ENCODE results near the gene KCNN3.

KCNN3 gene

DNA sequence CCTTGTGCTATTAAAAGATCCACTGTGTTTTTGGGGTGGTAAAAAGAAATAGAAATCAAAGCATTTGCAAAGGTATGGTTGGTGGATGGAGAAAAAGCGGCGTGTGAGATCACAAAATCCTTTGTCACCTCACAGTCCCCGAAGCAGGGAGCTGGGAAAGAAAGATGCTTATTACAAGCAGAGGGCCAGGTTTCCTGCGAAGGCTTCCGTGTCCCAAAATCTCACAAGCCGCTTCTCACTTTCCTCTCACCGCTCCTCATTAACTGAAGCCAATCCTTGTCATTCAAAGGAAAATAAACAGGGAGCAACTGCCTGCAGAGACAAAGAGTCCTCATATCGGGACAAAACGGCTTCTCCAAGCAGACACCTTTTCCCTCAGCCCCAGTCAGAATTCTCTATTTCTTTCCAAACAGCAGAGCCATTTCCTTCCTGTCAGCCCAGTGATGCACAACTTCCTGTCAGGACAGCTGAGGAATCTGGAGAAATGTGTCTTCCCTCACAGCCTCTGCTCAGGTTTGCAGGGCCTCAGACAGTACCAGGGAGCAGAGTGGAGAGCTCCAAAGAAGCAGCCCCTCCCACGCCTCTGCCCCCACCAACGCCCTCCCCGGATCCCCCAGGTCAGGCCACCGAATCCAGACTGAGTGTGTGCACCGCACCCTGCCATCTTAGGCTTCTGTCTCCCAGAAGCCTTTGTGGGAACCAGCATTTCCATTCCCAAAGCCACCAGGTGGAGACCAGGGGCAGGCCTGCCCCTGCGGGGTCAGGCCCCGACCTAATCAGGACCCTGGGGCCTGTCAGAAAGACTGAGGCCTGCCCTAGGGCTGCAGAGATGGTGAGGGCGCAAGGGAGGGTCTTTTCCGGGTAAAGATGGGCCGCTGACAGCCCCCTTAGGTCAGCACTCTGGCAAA lies 29.6 kb downstream of the KCNN3 start:
- no peak for DNase-seq

DNA sequence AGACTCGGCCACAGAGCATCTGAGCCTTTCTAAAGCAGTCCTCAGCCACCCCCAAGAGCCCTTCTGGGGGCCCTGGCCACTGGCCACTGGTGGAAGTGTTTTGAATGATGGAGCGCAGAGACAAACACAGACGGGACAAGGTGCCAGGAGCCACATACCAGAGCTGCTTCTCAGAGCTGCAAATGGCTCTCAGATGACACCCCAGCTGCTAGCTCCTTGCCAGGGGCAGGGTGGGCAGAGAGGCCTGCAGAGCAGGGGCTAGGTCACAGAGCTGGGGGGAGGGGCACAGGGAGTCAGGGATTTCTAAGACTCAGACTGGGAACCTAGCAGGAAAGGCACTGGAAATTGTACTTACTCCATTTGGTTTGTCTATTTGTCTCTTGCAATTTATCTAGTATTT lies 30.4 kb downstream of the KCNN3 start:
- no peak for DNase-seq

DNA sequence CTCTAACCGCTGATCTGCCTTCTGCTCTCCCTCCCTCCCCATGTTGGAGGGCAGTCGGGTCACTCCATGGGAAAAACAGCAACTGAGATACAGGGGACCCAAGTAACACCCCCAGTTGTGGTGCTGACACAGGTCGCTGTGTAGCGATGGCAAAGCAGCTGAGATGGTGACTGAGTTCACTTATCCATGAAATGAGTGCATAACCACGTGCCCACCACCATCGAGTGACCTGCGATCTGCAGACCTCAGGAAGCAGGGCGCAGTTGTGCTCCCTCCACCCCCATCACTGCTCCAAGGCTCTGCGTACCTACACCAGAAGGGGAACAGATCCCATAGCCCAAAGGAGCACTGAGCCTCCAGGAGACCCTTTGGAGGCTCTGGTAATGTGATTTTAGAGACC lies 31.1 kb downstream of the KCNN3 start:
- no peak for DNase-seq

DNA sequence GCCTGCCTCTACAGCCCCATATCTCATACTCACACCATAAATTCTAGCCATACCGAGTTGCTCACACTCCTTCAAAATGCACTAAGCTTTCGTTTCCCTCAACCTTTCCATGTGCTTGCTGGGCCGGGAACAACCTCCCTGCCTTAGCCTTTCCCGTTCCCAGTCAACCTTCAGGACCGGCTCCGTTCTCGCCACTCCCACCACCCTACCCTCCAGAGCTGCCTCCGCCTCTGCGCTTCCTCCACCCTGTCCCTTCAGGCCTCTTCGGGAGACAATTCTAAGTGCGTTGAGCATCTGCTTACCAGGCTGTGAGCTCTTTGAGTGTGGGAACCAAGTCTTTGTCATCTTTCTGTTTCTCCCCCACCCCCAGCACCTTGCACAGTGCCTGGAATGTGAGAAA lies 31.6 kb downstream of the KCNN3 start:
- DNase-seq: no peak

DNA sequence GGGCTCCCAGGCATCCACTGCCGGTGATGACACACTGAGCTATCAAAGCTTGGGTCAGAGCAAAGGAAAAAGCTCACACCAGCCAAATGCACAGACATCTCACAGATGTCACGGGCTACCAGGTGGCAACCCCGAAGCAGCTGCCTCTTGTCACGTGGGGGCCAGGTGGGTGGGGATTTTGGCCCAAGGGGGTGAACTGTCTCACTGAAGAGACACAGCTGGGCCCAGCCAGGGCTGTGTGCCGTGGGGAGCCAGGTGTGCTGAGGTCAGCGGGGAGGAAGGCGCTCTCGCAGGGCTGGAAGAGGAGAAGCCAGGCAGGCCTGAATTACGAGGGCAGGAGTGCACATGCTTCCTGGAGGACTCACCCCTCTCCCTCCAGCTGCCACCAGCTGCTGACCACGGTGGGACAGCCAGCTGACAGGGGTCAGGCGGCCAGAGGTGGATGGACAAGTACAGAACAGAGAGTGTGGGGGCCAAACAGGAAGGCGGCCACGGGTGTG lies 32.4 kb downstream of the KCNN3 start:
- no peak for DNase-seq

DNA sequence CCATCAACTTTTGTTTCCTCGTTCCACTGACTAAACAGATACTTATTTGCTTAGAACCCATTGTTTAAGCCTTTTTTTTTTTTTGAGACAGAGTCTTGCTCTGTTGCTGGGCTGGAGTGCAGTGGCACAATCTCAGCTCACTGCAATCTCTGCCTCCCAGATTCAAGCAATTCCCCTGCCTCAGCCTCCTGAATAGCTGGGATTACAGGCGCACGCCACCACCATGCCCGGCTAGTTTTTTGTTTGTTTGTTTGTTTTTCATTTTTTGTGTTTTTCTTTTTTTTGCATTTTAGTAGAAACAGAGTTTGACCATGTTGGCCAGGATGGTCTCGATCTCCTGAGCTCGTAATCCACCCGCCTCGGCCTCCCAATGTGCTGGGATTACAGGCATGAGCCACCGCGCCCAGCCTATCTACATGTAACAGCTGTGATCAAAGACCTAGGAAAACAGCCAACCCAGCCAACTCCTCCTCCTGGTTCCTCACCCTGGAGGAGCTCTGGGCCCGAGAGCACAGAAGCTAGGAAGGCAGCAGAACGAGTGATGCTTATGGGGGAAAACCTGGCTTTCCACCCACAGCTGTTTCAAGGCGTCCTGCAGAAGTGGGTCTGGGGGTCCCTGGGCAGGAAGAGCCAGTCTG lies 32.9 kb downstream of the KCNN3 start:
- no peak for DNase-seq

DNA sequence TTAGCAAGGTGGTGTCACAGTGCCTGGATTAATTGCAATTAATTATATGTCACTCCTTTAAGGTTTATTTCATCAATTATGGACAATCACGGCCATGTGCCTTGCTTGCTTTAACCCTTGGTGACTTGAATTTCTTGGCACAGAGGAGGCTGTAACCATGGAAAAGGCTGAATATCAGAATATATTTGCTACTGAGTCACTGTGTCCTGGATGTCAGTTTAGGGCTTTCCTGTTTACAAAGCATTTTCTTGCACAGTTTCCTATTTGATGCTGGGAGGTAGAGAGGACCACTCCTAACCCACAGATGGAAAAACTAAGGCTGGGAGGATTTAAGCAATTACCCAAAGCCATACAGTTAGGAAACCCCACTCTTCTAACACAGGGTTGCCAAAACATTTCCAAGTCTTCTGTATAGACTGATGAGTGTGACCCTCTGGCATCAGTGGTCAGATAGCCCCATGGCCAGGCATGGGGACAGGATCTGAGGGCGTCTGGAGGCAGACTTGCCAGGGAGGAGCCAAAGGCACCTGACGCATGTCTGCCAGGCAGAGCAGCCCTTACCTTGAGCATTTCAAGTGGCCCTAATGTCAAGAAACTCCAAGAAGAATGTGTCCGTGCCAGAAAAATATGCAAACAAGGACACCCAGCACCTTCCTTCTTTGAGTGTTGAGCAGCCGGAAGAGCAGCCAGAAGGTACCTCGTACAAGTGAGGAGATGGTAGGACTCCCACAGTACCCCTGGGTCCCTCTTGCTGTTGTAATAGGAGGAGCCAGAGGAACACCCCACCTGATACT lies 34.4 kb downstream of the KCNN3 start:
- DNase-seq: no peak

DNA sequence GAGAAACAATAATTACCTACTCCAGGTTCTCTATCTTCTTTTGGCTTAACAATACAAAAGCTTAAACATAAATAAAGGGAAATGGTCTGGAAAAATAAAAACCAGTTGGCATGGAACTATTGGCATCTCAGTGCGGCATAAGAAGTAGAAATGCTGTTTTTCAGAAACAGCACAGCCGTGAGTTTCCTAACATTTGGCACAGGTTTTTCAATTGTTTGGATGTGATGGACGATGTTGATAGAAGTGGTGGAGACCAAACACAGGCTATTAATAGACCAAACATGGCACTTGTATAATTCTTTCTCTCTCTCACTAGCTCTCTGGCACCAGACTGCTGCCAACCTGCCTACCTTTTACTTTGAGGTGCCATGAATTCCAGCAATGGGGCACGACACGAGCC lies 36.2 kb downstream of the KCNN3 start:
- no peak for DNase-seq

DNA sequence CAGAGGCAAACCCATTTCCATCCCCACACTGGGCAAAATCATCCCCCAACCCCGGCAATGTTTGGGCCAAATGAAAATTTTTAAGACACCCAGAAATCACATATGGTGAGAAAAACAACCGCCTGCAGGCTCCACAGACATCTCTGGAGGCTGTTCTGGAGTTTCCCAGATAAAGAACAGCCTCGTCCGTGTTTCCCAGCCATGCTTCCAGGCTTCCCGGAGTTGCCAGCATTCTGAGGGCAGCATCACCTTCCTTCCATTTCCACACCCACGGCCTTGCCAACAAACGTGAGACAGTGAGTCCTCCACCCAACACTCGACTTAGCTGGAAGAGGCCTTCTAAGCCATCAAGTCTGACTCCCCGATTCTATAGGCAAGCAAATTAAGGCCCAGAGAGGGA lies 36.9 kb downstream of the KCNN3 start:
- DNase-seq: no peak

DNA sequence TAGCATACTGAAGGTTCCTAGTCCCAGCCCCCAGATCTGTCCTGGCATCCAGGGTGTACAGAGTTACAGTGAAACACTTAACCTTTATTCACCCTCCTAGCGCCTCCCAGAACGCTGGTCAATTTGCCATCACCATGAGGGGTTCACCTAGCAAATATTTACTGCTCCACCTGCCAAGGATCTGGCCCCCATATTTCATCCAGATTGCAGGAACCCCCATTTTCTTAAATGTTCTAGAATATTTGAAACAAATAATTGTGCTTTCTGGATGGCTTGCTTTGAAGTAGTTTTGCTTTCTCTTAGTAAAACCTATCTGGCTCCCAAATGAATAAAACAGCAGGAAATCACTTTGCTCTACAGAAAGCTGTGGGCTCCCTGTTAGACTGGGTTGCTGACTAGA lies 37.7 kb downstream of the KCNN3 start:
- no peak for DNase-seq

DNA sequence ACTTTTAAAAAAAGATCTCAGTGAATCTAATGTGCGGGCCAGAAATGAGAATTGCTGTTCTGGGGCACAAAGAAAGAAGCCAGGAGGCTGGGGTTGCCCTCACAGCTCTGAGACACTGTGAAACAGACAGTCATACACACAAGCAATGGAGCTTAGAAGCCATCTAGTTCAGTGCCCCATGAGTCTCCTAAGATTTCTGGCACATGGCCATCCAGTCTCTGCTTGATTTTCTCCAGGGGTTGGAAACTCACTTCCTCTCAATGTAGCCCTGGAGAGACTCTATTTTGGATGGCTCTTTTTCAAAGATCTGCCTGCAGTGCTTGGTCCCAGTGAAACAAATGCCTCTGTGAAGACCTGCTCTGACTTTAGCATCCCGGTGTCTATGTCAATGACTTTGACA lies 38.6 kb downstream of the KCNN3 start:
- DNase-seq: no peak

DNA sequence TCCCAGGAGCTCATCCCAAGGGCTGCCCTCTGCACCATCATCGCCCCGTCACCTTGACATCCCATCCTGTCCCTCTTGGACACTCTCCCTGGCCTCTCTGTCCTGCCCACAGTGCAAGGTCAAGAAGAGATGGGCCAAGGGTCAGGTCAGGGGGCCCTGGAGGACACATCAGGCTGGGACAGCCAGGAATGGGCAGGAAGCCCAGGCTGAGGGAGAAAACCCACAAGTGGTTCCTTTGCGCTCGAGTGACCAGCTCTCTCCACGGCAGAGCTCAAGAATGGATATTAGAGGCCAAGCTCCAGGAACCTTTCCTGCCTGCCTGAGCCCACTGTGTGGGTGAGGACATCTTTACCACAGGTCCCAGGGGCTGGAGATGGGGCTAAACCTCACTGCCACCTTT lies 41.0 kb downstream of the KCNN3 start:
- no peak for DNase-seq

DNA sequence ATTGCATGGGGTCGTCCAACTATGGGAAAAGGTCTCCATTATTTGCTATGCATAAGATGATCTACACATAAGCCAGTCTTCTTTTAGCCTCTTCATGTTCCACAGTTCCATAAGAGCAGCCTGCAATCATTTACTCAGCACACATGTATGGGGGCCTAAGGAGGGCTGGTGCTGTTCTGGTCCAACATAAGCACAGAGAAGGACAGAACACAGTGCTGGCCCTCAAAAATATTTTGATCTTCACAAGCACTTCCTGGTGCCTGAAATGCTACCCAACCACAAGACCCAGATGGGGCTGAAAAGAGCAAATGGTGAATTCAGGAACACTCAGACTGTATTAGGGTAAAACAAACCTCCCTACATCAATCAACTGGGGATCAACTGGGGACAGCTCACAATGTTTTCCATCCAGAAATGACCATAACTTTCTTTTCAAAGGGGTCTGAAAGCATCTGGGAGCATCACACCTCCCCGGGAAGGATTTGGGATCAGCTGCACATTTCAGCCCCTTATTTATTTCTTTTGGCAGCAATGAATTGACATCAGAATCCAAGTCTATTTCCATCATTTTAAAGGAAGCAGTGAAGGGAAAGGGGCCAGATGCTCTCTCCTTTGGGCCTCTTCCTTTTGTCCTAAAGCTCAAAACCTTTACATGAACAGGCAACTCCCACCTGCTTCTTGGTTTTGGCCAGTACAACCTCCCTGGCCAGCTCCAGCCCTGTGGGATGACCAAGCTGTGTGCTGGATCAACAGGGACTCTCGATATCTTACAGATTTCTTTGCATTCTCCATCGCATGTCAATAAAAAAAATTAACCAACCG lies 45.7 kb downstream of the KCNN3 start:
- DNase-seq: no peak

DNA sequence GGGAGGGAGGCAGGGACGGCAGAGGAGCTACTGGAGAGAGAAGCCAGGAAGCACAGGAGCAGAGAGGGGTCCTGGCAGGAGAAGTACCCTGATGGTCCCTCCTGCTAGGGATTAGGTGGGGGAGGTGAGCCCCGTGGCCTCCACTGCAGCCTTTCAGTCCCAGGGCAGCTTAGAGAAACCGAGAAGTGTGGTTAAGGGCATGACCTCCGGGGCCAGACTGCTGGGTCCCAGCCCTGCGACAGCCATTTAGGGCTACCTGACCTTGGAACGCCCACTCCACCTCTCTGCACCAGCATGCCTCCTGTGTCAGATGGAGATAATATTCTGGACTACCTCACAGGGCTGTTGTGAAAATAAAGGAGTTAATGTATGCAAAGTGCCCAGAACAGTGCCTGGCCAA lies 47.4 kb downstream of the KCNN3 start:
- no peak for DNase-seq

DNA sequence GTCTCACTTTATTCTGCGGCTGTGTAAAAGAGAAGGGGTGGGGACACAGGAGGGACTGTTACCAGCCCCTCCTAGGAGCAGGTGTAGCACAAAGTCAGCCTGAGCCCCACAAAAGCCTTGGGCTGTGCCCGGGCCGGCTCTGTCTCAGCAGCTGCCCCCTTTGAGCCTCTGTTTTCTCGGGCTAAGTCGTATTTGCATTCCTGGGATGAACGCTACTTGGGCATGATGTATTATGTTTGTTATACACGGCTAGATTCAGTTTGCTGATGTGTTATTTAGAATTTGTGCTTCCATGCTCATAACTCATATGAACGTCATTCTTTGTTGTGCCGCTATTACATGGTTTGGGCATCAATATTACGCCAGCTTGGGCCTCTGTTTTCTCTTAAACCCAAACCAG lies 47.8 kb downstream of the KCNN3 start:
- no peak for DNase-seq

DNA sequence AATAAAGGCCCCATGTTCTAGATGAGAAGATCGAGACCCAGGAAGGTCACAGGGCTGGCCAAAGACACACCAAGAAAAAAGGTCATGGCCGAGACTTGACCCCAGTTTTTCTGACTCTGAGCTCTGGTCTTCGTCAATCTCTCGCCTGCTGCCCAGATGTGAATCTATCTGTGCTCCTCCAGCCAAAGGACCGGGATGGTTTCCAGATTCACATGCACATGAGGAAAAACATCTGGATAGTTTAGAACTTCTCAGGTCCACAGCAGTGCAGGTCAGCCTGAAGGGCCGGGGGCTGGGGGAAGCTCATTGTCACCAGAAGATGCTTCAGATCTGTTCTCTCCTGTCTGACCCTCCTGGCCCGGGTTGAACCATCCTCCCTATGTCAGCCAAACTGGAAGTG lies 49.0 kb downstream of the KCNN3 start:
- no peak for DNase-seq

DNA sequence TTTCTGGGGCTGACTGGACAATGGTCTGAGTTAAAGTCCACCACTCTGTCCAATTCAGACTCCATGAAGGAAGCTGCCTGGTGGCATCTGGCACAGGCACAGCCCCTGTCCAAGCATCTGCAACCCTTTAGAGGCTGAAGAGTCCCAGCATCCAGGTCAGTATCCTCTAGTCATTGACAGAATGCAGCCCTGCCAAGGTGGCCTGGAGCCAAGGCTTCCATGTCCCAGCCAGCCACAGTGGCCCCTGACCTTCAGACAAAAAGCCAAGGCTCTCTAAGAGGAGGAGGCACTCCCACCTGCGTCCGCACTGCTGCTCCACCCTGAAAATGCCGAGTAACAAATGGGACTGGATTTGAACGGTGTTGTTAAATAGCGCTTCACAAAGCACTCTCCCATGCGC lies 49.4 kb downstream of the KCNN3 start:
- DNase-seq: no peak

DNA sequence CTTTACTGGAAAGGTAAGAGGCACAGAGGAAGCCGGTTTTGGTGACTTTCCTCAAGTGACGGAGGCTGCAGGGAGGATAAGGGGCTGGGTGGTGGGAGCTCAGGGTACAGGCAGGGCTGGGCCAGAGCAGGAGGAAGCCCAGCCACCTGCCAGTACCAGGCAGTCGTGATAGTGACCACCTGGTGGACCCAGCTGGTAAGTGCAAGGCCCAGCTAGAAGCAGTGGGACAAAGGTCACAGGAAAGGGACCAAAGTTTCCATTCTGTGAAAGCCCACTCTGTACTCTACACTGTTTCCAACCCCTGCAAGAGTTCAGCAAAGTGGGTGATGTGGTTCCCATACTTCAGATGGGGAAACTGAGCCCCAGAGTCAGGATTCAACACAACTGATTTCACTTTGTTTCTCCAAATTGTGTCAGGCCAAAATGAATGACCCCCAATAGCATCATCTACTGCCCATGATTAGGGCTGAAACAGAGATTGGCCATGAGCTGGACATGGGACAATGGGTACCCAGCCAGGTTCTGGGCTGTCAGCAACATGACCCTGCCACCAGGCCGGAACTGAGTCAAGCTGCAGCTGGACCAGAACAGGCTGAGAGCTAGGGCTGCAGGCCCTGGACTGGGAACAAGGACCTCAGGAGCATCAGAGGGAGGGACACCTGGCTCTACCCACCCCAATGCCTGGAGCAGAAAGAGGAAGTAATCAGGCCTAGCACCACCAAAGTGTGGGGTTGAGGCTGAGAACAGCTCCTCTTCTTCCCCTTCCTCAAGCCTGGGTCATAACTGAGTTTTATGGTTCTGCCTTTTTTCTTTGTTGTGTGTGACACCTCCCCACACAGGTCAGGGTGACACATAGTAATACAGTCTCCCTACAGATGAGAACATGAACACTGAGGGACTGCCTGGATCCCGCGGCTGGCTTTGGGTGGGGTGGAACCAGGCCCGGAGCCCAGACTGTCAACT lies 50.2 kb downstream of the KCNN3 start:
- DNase-seq: no peak

DNA sequence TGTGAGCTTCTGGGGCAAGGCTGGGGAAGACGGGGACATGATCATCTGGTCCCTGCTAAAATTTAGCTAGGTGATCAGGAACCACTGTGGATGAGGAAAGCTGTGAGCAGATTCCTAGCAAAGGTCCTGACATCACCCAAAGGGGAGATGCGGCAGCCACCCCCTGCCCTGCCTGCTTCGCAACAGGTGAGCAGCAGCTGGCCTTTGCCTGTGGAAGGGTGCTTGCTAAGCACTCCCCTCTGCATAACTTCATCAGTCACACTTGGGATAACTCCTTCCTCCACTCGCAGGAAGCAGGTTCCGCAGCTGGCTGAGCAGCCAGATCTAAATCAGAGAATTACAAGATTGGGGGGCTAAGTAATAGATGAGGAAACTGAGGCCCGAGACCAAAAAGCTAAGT lies 51.2 kb downstream of the KCNN3 start:
- DNase-seq: no peak

DNA sequence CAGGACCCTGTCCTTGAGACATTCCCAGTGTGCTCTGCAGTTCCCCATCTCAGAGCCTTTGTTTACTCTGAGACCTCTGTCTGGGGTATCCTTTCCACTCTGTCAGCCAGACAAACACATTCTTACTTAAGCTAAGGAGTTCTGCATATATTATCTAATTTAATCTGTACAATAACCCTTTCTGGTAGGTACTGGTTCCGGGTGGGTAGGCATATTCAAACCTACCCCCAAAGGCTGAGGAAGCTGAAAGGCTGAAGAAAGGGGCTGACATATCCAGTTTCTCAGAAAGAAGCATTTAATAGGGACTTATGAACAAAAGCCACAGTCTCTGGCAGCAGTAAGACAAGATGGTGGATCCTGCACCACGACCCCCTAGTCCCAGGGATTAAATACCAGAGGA lies 53.1 kb downstream of the KCNN3 start:
- DNase-seq: no peak

DNA sequence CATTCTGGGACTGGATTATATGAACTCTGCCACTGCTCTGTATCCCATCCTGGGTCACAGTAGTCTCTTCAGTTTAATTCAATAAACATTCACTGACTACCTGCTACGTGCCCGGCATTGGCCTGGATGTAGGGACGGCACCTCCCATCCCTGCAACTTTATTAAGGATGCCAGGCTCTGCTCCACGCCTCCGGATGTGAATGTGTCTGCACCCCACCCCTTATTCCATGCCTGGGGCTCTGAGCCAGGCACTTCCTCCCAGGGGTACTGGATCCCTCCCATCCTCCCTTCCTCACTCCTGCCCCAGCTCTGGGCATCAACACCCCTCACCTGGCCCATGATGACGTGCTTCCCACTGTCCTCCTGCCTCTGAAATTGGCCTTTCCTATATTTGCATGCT lies 53.7 kb downstream of the KCNN3 start:
- DNase-seq: no peak
